Stimulated activated CD8-positive, alpha-beta memory T cell treated with anti-CD3 and anti-CD28 coated beads, Interleukin-7, amount 100 ng/mL, for 1 hour (primary cell): ENCODE data around the gene TXLNB.

Source experiments
- DNase-seq, 2 donors: peaks; one replicate each; pipeline ENCODE4 v3.0.0-alpha.2; 2020; ENCODE audit warnings: low read depth in 2 of 2

Gene TXLNB

GRCh38 chr6:139271056-139271455 is 20.7 kb downstream of the TXLNB start:
- no peak for DNase-seq

- no peak for DNase-seq
Measured at GRCh38 chr6:139270249-139270648, 21.5 kb downstream of the TXLNB start.

DNA sequence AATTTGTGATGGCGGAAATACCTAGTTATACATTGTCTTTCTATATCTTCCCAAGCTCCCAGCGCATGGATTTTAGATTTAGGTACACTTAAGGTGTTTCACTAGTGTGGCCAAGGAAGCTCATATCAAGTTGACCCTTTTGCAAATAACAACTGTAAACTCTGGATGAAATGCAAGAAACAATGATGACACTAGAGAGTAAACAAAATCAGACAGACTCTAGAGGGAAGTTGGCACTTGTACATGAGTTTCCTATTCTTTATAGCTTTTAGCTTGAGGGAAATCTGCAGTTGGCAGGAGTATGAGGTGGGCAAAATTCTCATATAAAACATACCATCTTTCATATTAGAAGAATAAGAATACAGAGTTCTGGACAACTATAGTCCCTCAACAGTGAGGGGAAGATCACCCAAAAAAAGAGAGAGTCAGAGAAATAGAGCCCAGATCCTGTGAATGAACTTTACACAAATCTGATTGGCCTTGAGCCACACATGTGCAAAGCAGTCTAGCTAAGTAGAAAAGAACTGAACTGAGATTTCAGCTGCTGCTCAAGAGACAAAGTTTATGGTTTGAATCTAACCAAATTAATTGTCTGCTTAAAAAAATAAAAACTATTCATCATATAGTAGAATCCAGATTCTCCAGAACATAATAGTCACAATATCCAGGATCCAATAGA is 26.1 kb downstream of the TXLNB start:
- no peak for DNase-seq

GRCh38 chr6:139262519-139263300 is 29.1 kb downstream of the TXLNB start:
- no peak for DNase-seq

- DNase-seq: no peak
Measured at GRCh38 chr6:139257821-139258398, 33.9 kb downstream of the TXLNB start.

- DNase-seq: no peak
Measured at GRCh38 chr6:139257291-139257690, 34.5 kb downstream of the TXLNB start.

GRCh38 chr6:139256087-139256486 is 35.7 kb downstream of the TXLNB start:
- no peak for DNase-seq

DNA sequence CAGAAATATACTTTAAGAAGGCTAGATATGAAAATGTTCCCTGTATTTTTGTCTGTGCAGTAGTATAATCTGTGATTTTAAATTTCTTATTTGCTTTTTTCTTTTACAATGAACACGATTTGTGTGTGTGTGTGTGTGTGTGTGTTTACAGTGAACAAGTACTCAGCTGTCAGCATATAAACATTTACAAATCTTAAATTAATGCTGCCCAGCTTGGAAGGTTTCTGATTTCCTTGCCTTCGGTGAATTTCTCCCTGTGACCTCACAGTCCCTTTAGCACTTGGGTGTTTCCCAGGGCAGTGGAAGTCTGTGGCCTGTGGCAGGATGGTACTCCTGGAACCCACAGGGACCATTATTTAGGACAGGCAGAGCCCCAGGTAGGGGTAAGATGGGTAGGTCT is 37.6 kb downstream of the TXLNB start:
- no peak for DNase-seq

- no peak for DNase-seq
Measured at GRCh38 chr6:139253656-139254055, 38.1 kb downstream of the TXLNB start.

GRCh38 chr6:139251691-139252390 is 40.0 kb downstream of the TXLNB start:
- no peak for DNase-seq

- DNase-seq: no peak
Measured at GRCh38 chr6:139251045-139251690, 40.6 kb downstream of the TXLNB start.

DNA sequence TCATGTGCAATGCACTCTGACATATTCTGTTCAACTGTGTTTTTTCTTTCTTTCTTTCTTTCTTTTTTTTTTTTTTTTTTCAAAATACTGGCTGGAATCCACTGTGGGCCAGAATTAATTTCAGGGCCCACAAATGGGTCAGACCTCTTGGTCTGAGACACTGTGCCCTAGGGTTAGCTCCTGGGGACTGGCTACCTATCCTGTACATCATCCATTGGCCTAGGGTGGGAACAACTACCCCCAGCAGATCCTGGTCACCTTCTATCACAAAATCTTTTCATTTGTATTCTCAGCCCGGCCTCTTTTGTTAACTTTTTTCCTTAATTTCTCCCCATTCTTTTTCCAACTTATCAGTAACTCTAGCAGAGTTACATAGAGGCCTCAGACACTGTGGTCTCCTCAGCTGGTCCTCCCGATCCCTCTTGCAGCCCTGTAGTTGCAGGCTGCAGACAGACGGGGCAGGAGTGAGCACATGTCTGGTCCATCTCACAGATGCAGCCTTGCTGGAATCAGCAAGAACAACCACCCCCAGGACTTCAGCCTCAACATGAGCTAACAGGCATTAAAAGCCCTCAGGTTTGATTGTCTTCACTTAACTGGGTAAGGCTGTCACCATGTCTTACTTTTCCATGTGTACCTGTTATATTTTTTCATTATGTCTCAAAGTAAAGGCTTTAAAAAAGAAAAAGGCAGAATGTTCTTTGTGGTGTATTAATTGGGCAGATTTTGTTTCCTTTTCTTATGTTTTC is 41.3 kb downstream of the TXLNB start:
- peak in 1 of 2 donors; percentile 11 for DNase-seq

DNA sequence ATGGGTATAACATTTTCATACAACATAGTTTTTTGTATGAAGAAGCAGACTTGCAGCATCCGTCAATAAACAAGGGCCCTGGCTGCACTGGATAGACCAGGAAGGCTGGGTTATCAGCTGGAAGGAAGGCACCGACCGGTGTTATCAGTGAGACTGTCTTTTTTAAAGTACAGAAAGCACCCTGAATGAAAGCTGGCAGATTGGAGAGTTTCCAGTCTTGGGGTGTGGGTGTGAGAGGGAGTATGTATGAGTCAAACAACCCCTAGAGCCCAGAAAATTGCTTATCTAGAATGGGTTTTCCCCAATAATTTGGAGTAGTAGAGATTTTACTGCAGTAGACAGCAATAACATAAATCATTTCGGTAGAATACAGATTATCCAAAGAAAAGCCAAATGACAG is 42.4 kb downstream of the TXLNB start:
- DNase-seq: no peak

DNA sequence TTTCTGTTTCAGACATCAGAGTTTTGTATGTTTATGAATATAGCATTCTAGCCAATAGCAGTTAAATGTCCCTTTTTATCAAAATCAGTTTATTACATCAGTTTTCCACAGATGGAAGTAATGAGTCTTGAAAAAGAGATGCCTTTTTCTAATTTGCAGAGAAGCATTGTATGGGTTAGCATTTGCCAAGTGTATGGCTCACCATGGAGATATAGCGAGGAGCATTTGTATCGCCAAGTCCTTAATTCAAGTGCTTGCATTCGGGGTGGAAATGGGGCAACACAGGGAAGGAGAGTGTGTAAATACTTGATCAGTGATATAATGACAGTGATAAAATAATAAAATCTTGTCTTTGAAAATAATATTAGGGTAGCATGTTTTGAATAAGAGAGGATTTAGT is 42.9 kb downstream of the TXLNB start:
- no peak for DNase-seq

- no peak for DNase-seq
Measured at GRCh38 chr6:139247618-139248017, 44.2 kb downstream of the TXLNB start.

DNA sequence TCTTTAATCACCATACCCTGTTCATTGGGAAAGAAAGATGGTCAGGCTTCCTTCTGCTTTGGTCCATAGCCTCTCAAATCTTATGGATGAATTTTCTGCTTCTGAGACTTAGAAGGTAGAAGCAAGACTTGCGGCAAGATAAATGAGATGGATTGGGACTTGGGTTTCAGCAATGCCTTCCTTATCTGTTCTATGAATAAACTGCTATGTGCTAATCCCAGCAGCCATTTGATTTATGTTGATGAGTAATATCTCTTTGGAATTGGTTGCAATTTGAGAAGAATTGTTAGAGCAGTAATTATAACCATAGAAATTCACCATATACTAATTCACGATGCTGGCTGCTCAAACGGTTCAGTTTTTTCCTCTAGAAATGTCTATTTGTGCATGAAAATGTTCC is 48.3 kb downstream of the TXLNB start:
- DNase-seq: no peak

GRCh38 chr6:139242457-139243240 is 49.1 kb downstream of the TXLNB start:
- DNase-seq: no peak

GRCh38 chr6:139240161-139241010 is 51.4 kb downstream of the TXLNB start:
- DNase-seq: no peak

GRCh38 chr6:139239064-139239463 is 52.7 kb downstream of the TXLNB start:
- DNase-seq: no peak
